NCI-H1048 (cell line): ENCODE data around the gene ADPRHL1.

Experiments
- DNase-seq: peaks from one replicate; lab custom pipeline; 2025; lab: John Stamatoyannopoulos, UW

ADPRHL1 gene

GRCh38 chr13:113452942-113453901, at the start of gene ADPRHL1:
Gene ADPRHL1 (minus strand): TSS chr13:113453488. CDS start chr13:113453437, 51 bp downstream.
- no peak for DNase-seq

- DNase-seq, result no peak
Observed at GRCh38 chr13:113502686-113503085, 49.4 kb upstream of the ADPRHL1 start.

GRCh38 chr13:113500530-113501265, 47.4 kb upstream of the ADPRHL1 start:
- DNase-seq, result no peak

- DNase-seq, result no peak
Observed at GRCh38 chr13:113499936-113500335, 46.6 kb upstream of the ADPRHL1 start.

GRCh38 chr13:113498905-113499304, 45.6 kb upstream of the ADPRHL1 start:
- DNase-seq, result no peak

- no peak for DNase-seq
Observed at GRCh38 chr13:113497217-113497616, 43.9 kb upstream of the ADPRHL1 start.

- DNase-seq, result no peak
Observed at GRCh38 chr13:113495494-113496210, 42.4 kb upstream of the ADPRHL1 start.

- no peak for DNase-seq
Observed at GRCh38 chr13:113493315-113493951, 40.1 kb upstream of the ADPRHL1 start.

- DNase-seq, result no peak
Observed at GRCh38 chr13:113491982-113492381, 38.7 kb upstream of the ADPRHL1 start.

GRCh38 chr13:113491418-113491883, 38.2 kb upstream of the ADPRHL1 start:
- DNase-seq, result no peak

GRCh38 chr13:113490496-113491417, 37.5 kb upstream of the ADPRHL1 start, which contains the start of gene DCUN1D2:
Gene DCUN1D2 (minus strand): TSS chr13:113490711. CDS start chr13:113490669, 42 bp downstream.
- DNase-seq, result peak; percentile 71

GRCh38 chr13:113489549-113490495, 36.5 kb upstream of the ADPRHL1 start:
- DNase-seq, result no peak

- no peak for DNase-seq
Observed at GRCh38 chr13:113489171-113489548, 35.9 kb upstream of the ADPRHL1 start.

GRCh38 chr13:113488283-113488682, 35.0 kb upstream of the ADPRHL1 start:
- DNase-seq, result no peak

- DNase-seq, result no peak
Observed at GRCh38 chr13:113486698-113487097, 33.4 kb upstream of the ADPRHL1 start.

- no peak for DNase-seq
Observed at GRCh38 chr13:113485545-113485944, 32.3 kb upstream of the ADPRHL1 start.

- DNase-seq, result no peak
Observed at GRCh38 chr13:113483504-113484293, 30.4 kb upstream of the ADPRHL1 start.

- no peak for DNase-seq
Observed at GRCh38 chr13:113483081-113483480, 29.8 kb upstream of the ADPRHL1 start.
